ENCODE results near the gene CD37. TPM values are rescaled to one million over a fixed set of nuclear protein-coding genes. Genes with fewer than 3 reads are reported as not detected.

The CD37 gene
- polyA plus RNA-seq, 1 of the 3 experiments (the other 2 are of a cell fraction), result not detected

DNA sequence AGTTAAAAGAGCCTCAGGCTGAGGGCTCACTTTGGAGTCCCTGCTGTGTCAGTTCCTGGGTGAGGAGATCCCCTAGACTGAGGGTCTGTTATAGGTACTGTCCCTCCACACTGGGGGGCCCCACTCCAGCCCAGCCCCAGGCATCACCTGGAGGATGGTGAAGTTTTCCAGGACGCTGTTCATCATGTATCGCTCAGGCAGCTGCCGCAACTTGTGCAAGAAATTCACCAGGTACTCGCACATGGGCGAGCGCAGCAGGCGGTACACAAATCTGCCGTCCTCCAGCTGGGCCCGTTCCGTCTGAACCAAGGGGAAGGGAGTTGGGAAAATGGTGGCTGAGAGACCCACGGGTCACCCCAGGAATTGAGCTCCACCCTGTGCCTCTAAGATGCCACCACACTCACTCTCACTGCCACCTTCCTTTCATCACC is 7.1 kb downstream of the CD37 start:
- Histone ChIP-seq H3K9me3 (no peaks in the 10 kb centered on the region), H4K20me1 (ENCODE audit: insufficient read depth) (no peaks in the 10 kb centered on the region), H3K79me2 (ENCODE audit: insufficient read depth) (no peaks in the 10 kb centered on the region), H3K27me3 (ENCODE audit: insufficient read depth) (no peaks in the 10 kb centered on the region), H3K27ac (ENCODE audit: low read depth in 2 of 2, low read length in 1 of 2) (no peak overlapping the region), H3K4me2 (no peak overlapping the region), H2AFZ (ENCODE audit: low read depth) (no peak overlapping the region), H3K9me2 (no peaks in the 10 kb centered on the region), H3K9ac (no peak overlapping the region), H3F3A (replicated peaks; ENCODE audit: insufficient read depth) (no peaks in the 10 kb centered on the region), H3K4me1 (ENCODE audit: control insufficient read depth in 1 of 2, insufficient read depth in 2 of 2, low read depth in 1 of 2, low read length in 1 of 2) (peaks cover 0 to 6% of the 10 kb centered on the region in 2 experiments; a peak in 1 of 4 replicates), H3K4me3 (ENCODE audit: low read depth in 2 of 2, low read length in 1 of 2) (no peak overlapping the region), H3K36me3 (replicated peaks in 1 of 2; ENCODE audit: control insufficient read depth in 1 of 2, insufficient read depth in 2 of 2, low read length in 1 of 2) (peaks cover 31 to 37% of the 10 kb centered on the region in 2 experiments)
- ChIA-PET POLR2A (no interaction called here), CTCF (no interaction called here)
- WGBS (ENCODE audit: low lambda C conversion rate), result 86% methylated on average over 11 of the region's 11 CpGs
- no peak for TF ChIP-seq RCOR1 (IDR thresholded peaks at IDR 0.05; ENCODE audit: low read length)
- no peak for TF ChIP-seq EZH2phosphoT487 (IDR thresholded peaks at IDR 0.05; ENCODE audit: borderline replicate concordance, low read depth)
- no peak for TF ChIP-seq EP300 (IDR thresholded peaks at IDR 0.05; ENCODE audit: borderline replicate concordance in 1 of 2, low read depth in 1 of 2, low read length in 1 of 2)
- no peak for TF ChIP-seq MXI1 (IDR thresholded peaks at IDR 0.05; ENCODE audit: low read depth, low read length)
- no peak for TF ChIP-seq SMC3 (IDR thresholded peaks at IDR 0.05; ENCODE audit: low read depth, low read length)
- no peak for DNase-seq

- Histone ChIP-seq H3K4me3 (ENCODE audit: low read depth in 2 of 2, low read length in 1 of 2) (no peak overlapping the region), H3F3A (replicated peaks; ENCODE audit: insufficient read depth) (no peaks in the 10 kb centered on the region), H3K4me1 (ENCODE audit: control insufficient read depth in 1 of 2, insufficient read depth in 2 of 2, low read depth in 1 of 2, low read length in 1 of 2) (peaks cover 0 to 6% of the 10 kb centered on the region in 2 experiments; a peak in 1 of 4 replicates), H3K36me3 (replicated peaks in 1 of 2; ENCODE audit: control insufficient read depth in 1 of 2, insufficient read depth in 2 of 2, low read length in 1 of 2) (peaks cover 34 to 44% of the 10 kb centered on the region in 2 experiments), H2AFZ (ENCODE audit: low read depth) (no peak overlapping the region), H4K20me1 (ENCODE audit: insufficient read depth) (no peaks in the 10 kb centered on the region), H3K27me3 (ENCODE audit: insufficient read depth) (no peaks in the 10 kb centered on the region), H3K79me2 (ENCODE audit: insufficient read depth) (no peaks in the 10 kb centered on the region), H3K4me2 (no peak overlapping the region), H3K9ac (no peak overlapping the region), H3K27ac (ENCODE audit: low read depth in 2 of 2, low read length in 1 of 2) (no peak overlapping the region), H3K9me3 (no peaks in the 10 kb centered on the region), H3K9me2 (no peaks in the 10 kb centered on the region)
- ChIA-PET POLR2A (no interaction called here), CTCF (no interaction called here)
- no peak for DNase-seq
- TF ChIP-seq, protein P1, sequence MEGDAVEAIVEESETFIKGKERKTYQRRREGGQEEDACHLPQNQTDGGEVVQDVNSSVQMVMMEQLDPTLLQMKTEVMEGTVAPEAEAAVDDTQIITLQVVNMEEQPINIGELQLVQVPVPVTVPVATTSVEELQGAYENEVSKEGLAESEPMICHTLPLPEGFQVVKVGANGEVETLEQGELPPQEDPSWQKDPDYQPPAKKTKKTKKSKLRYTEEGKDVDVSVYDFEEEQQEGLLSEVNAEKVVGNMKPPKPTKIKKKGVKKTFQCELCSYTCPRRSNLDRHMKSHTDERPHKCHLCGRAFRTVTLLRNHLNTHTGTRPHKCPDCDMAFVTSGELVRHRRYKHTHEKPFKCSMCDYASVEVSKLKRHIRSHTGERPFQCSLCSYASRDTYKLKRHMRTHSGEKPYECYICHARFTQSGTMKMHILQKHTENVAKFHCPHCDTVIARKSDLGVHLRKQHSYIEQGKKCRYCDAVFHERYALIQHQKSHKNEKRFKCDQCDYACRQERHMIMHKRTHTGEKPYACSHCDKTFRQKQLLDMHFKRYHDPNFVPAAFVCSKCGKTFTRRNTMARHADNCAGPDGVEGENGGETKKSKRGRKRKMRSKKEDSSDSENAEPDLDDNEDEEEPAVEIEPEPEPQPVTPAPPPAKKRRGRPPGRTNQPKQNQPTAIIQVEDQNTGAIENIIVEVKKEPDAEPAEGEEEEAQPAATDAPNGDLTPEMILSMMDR (IDR thresholded peaks at IDR 0.05), result no peak
- TF ChIP-seq USF2 (IDR thresholded peaks at IDR 0.05; ENCODE audit: borderline replicate concordance, low read depth, low read length) (no peak), TCF12 (IDR thresholded peaks at IDR 0.05) (no peak), RFX5 (IDR thresholded peaks at IDR 0.05; ENCODE audit: low read length) (no peak), RXRA (IDR thresholded peaks at IDR 0.05; ENCODE audit: borderline replicate concordance, low read depth) (no peak), RAD21 (IDR thresholded peaks at IDR 0.05; ENCODE audit: low read length) (no peak), TAF1 (IDR thresholded peaks at IDR 0.05; ENCODE audit: borderline replicate concordance, low read depth, low read length) (no peak), EP300 (IDR thresholded peaks at IDR 0.05; ENCODE audit: borderline replicate concordance in 1 of 2, low read depth in 1 of 2, low read length in 1 of 2) (no peak), FOXJ3 (CRISPR knock-in tag; IDR thresholded peaks at IDR 0.05) (no peak), ELF1 (IDR thresholded peaks at IDR 0.05) (no peak), ZBTB33 (IDR thresholded peaks at IDR 0.05; ENCODE audit: borderline replicate concordance, low read depth) (no peak), TEAD4 (IDR thresholded peaks at IDR 0.05; ENCODE audit: borderline replicate concordance, insufficient read depth) (no peak), REST (IDR thresholded peaks at IDR 0.05; ENCODE audit: low read depth, low read length) (no peak), NFIC (IDR thresholded peaks at IDR 0.05; ENCODE audit: borderline replicate concordance) (no peak), CHD2 (IDR thresholded peaks at IDR 0.05; ENCODE audit: low read length, partially characterized antibody) (no peak)
- WGBS (ENCODE audit: low lambda C conversion rate), result 100% methylated on average over 5 of the region's 7 CpGs
Observed at GRCh38 chr19:49343123-49343522, 7.9 kb downstream of the CD37 start.

Measured in SK-N-SH (cell line).